HG03196 (cell line): ENCODE measurements around the gene MAML3.
"Not testable (repeated sequence)": the region's sequence is repeated elsewhere in the genome, so short reads cannot be mapped to it uniquely, and the experiment has no call there.

Experiments used
- ATAC-seq: cut with Tn5 transposase; IDR thresholded peaks from one replicate; pipeline ENCODE4 v1.9.1; 2021; ENCODE audit not compliant: unreplicated experiment

Gene MAML3

DNA sequence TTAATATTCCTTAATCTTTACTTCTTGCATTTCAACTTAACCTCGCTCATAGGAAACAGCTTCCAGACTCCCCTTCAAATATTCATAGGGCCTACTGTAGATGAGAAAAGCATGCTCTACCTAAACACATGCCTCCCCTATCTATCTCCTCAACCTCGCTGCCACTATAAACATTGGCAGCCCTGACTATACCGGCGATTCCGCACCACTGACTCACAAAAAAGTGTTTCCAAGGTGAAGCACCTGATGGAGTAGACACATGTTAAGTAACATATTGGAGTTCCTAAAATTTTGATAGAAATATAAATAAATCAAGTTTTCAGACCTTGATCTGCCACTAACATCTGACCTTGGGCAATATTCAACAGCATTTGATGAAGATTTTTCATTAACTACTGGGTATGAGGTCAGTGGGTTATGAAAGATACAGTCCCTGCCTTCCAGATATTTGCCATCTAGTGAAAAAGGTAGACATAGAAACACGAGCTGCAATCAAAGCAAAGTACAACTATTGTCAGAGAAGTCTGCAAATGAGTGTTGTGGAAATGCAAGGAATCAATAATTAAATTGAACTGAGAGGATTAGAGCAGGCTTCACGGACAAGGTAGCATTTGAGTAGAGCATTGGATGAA is 184.2 kb downstream of the MAML3 start:
- no peak for ATAC-seq

DNA sequence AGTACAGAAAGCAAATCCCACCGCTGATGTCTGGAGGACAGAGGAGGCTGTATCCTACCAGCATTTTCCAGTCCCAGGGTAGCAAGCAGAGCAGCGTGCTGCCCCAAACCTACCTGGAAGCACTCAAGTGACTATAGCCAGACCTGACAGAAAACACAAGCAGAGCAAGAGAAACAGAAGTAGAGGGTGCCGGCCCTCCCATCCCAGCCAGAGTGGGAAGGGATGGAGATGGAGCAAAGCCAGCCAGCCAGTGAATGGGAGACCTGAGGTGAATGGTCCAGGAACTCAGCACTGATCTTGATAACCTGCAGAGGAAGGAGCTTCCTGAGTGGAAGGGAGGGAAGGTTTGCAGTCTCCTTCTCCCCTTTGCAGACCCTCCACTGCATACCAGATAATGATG is 185.2 kb downstream of the MAML3 start:
- no peak for ATAC-seq

DNA sequence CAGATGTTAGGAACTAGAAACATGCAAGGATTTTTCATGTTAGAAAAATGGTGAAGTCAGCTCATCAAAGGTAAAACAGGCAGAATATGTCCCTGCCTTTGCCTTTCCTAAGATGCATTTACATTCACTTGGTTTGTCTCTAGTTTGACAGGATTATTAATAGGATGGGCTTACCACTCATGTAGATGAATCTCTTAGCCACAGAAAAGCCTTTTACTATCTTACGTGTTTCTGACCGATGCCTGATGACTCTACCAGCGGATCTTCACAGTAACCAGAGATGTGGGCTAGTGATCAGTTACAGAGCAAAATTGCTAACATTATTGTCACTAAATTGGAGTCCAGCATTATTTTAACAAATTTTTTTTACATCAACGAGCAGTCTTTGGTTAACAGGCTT is 187.6 kb downstream of the MAML3 start:
- no peak for ATAC-seq

DNA sequence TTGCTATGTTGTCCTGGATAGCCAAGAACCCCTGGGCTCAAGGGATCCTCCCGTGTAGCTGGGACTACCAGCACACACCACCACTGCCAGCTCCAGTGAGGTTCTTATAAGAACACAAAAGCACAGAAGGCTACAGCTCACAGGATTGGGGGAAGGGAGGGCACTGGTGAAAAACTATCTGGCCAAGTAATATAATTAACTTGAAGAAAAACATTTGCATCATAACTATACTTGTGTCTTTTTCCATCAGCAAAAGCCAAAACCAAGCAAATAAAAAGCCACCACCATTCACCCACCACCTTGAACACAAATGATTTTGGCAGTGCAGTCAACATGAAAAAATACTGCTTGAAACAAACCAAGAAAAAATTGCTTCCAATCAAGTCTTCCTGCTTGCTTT is 188.2 kb downstream of the MAML3 start:
- ATAC-seq = no peak

- ATAC-seq = no peak
Measured at GRCh38 chr4:139963708-139964107, 190.3 kb downstream of the MAML3 start.

- ATAC-seq = no peak
Measured at GRCh38 chr4:139962130-139962684, 191.8 kb downstream of the MAML3 start.

- ATAC-seq = no peak
Measured at GRCh38 chr4:139961344-139961946, 192.5 kb downstream of the MAML3 start.

DNA sequence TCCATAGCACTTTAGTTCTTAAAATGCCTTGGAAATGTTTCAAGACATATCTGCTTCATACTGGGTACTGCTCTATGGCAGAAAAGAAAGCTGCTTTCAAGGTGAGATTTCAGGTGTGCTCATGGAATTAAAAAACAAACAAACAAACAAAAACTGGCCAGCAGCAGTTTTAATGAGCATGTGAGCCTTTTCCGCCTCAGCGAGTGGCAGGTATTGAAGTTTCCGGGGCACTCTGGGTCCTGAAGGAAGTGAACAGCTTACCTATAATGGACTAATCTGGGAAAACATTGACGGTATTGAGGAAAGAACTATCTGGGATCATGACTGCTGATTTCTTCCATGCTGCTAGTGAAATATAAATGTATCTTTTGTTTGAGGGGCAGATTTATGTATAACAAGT is 194.6 kb downstream of the MAML3 start:
- no peak for ATAC-seq

DNA sequence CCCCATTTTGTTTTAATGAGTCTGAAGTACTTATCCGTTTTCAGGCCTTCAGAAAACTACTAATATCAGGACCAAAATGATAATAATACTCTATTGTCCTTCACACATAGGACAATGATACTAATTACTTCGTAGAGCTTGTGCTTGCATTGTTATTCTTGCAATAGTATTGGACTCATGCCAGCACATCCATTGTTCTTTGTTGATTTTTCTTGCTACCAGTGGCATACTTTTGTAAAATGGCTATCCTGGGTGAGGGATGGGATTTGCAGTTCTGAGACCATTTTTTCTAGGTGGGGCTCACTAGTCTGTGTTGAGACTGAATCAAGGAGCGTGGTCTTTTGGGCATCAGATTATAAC is 195.3 kb downstream of the MAML3 start:
- ATAC-seq = no peak

DNA sequence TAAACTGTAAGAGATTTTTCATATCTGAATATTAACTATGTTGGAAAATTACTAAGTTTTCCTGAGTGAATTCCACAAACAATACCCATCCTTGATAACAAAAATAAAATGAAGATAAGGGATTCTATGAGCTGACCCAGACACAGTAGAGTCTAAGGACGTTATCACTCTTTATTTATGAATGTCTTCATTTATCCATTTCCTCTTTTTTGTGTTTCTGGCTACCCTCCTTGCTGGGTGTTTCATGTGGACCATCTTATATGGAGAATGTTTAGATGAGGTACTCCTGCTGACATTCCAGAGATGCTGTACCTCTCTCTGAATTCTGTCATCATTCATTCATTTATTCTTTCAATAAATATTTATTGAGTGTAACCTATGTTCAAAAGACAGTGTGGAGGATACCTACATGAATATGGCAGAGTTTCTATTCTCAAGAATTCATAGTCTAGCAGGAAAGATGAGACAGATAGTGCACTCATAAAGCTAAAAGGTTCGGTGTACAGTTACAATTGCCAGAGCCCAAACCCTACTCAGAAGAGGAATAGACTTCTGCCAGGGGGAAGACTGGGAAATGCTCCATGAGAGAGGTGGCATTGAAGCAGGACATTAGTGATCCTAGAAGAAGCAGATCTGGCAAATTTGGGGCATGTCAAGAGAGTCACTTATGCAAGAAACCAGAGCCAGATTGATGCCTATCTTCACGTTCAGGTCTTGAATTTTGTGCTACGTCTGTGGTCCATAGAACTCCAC is 195.8 kb downstream of the MAML3 start:
- ATAC-seq = no peak

DNA sequence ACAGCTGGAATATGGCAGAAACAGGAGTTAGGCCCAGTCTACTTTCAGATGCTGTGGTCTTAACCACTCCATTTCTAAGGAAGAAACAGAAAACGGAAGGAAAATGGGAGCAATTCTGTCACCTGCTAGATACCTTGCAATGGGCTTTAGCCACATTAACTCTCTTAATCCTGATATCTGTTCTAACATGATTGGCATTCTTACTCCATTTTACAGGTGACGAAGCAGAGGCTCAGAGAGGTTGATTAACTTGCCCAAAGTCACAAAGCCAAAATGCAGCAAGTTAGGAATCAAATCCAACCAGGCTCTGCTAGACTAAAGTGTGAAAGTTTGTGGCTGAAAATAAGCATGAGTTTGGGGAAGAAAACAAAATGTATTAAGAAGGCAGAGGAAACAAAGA is 196.9 kb downstream of the MAML3 start:
- no peak for ATAC-seq

DNA sequence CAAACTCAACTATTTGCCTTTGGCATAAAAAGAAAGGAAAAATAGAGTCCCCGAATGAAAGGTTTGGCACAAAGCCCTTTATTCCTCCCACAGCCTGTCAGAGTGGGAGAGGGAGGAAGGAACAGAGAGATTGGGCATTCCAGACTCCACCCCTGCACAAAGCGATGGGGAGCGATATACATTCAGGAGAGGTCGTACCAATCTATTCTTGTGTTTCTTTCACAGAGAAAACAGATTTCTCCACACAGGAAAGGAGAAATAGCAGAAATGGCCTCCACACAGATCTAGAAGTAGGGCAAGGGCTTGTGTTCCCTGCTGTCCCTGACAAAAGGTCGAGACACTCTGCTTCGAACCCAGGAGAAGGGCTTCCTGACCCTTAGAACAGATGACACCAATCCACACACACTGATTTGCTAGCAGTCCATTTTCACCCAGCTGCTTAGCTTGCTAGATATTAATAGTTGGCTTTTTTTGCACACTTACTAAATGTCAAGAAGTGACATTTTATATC is 197.4 kb downstream of the MAML3 start:
- no peak for ATAC-seq

GRCh38 chr4:139955600-139955999 is 198.4 kb downstream of the MAML3 start:
- no peak for ATAC-seq

- ATAC-seq = no peak
Measured at GRCh38 chr4:139954512-139954911, 199.5 kb downstream of the MAML3 start.

GRCh38 chr4:139951021-139951420 is 203.0 kb downstream of the MAML3 start:
- ATAC-seq = no peak

DNA sequence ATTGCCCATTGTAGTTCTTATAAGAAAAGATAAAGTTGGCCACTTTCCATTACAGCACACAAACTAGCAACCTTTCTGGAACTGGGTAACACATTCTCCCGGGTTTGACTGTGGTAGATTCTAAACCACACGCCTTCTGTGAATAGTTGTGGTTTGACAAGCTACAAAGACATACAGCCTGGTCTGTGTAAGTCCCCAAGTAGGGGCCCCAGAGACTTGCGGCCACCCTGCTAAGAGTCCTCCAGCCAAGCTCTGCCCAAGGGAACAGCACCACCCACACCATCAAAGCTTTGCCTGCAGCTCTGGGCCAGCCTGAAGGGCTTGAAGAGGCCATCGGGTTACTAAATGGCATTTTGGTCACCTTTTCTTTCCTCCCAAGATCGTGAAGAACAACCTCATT is 203.4 kb downstream of the MAML3 start:
- ATAC-seq = peak; percentile 95

GRCh38 chr4:139944916-139945315 is 209.1 kb downstream of the MAML3 start:
- not testable (repeated sequence) for ATAC-seq

DNA sequence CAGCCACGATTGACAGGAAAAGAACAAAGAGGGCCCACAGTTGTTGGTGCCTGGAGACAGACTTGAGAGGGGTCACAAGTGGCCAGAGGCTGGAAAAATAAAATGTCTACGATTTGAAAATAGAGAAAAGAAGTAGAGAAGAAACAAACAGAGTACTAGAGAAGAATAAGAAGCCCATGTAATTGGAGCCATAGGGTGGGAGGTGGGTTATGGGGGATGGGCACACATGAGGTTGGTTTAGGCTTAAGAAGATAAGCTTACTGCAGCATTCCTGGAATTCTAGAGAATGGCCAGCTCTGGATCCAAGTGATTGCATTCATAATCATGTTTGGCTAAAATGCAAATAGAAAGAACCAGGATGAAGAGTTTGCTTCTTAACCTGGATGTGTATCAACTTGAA is 210.7 kb downstream of the MAML3 start:
- no peak for ATAC-seq

GRCh38 chr4:139942241-139942640 is 211.7 kb downstream of the MAML3 start:
- ATAC-seq = no peak

GRCh38 chr4:139940600-139940999 is 213.4 kb downstream of the MAML3 start:
- ATAC-seq = no peak

- no peak for ATAC-seq
Measured at GRCh38 chr4:139938414-139938813, 215.6 kb downstream of the MAML3 start.

DNA sequence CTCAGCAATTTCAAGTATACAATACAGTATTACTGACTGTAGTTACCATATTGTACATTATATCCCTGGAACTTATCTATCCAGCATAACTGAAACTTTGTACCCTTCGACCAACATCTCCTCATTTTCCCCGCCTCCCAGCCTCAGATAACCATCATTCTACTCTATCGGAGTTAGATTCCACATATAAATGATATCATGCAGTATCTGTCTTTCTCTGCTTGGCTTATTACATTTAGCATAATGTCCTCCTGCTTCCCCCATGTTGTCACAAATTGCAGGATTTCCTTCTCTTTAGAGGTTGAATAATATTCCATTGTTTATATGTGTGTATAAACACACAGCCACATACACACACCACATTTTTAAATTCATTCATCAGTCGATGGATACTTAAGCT is 218.1 kb downstream of the MAML3 start:
- no peak for ATAC-seq
